Lower leg skin (tissue), 3 donors: Measurements from ENCODE around the gene TEF.

Experiments
- POLR2A ChIP-seq, 2 donors: fragments of 450-650 bp; IDR thresholded peaks; one replicate each; pipeline ENCODE4 v1.6.1; 2016 to 2017; ENCODE audit warnings: antibody characterized with exemption in 2 of 2, mild to moderate bottlenecking in 1 of 2, moderate library complexity in 1 of 2
- TF ChIP-seq, protein P1 (sequence below), 3 donors: fragments of 450-650 bp; IDR thresholded peaks; one replicate each; pipeline ENCODE4 v1.5.1; 2016; ENCODE audit warnings: antibody characterized with exemption in 3 of 3, mild to moderate bottlenecking in 3 of 3, moderate library complexity in 2 of 3

- TF ChIP-seq, protein P1, sequence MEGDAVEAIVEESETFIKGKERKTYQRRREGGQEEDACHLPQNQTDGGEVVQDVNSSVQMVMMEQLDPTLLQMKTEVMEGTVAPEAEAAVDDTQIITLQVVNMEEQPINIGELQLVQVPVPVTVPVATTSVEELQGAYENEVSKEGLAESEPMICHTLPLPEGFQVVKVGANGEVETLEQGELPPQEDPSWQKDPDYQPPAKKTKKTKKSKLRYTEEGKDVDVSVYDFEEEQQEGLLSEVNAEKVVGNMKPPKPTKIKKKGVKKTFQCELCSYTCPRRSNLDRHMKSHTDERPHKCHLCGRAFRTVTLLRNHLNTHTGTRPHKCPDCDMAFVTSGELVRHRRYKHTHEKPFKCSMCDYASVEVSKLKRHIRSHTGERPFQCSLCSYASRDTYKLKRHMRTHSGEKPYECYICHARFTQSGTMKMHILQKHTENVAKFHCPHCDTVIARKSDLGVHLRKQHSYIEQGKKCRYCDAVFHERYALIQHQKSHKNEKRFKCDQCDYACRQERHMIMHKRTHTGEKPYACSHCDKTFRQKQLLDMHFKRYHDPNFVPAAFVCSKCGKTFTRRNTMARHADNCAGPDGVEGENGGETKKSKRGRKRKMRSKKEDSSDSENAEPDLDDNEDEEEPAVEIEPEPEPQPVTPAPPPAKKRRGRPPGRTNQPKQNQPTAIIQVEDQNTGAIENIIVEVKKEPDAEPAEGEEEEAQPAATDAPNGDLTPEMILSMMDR (IDR thresholded peaks at IDR 0.05): no peak
- no peak for TF ChIP-seq POLR2A (IDR thresholded peaks at IDR 0.05)
These were observed 53.8 kb downstream of the TEF start for GRCh38 chr22:41435560-41435959.
